ENCODE results near the gene TXK.

TXK gene

DNA sequence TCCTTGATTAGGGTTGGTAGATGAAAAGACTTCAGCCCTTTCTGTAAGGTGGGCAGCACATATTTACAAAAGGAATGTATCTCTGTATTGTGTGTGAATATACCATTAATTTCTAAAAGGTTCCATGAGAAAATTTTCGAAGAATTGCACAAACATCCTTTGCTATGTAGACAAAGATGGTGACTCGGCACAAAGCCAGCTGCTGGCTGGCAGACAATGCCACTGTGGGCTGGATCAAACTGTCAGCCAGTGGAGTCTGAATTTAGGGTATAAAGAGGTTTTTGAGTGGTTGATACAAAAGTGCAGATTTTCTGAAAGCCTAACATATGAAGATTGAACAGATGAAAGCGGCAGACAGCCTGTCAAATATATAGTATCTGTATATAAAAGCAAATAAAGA, 5.6 kb upstream of the TXK start:
- no peak for DNase-seq (ENCODE audit: low read depth)
- TF ChIP-seq, protein P1, sequence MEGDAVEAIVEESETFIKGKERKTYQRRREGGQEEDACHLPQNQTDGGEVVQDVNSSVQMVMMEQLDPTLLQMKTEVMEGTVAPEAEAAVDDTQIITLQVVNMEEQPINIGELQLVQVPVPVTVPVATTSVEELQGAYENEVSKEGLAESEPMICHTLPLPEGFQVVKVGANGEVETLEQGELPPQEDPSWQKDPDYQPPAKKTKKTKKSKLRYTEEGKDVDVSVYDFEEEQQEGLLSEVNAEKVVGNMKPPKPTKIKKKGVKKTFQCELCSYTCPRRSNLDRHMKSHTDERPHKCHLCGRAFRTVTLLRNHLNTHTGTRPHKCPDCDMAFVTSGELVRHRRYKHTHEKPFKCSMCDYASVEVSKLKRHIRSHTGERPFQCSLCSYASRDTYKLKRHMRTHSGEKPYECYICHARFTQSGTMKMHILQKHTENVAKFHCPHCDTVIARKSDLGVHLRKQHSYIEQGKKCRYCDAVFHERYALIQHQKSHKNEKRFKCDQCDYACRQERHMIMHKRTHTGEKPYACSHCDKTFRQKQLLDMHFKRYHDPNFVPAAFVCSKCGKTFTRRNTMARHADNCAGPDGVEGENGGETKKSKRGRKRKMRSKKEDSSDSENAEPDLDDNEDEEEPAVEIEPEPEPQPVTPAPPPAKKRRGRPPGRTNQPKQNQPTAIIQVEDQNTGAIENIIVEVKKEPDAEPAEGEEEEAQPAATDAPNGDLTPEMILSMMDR (IDR thresholded peaks at IDR 0.05; ENCODE audit: control insufficient read depth, insufficient read depth, low read depth, low read length, missing control alignments) = no peak
- H3K4me3 ChIP-seq (ENCODE audit: control insufficient read depth, low read depth, low read length) = no peak overlapping the region

- no peak for DNase-seq (ENCODE audit: low read depth)
Observed at GRCh38 chr4:48138936-48139335, 4.9 kb upstream of the TXK start.

GRCh38 chr4:48138511-48138910, 4.5 kb upstream of the TXK start:
- DNase-seq (ENCODE audit: low read depth) = no peak
- TF ChIP-seq, protein P1 (IDR thresholded peaks at IDR 0.05; ENCODE audit: control insufficient read depth, insufficient read depth, low read depth, low read length, missing control alignments) = no peak
- H3K4me3 ChIP-seq (ENCODE audit: control insufficient read depth, low read depth, low read length) = no peak overlapping the region

More at GRCh38 chr4:48138936-48139335, 4.9 kb upstream of the TXK start:
- TF ChIP-seq, protein P1 (IDR thresholded peaks at IDR 0.05; ENCODE audit: control insufficient read depth, insufficient read depth, low read depth, low read length, missing control alignments) = no peak
- H3K4me3 ChIP-seq (ENCODE audit: control insufficient read depth, low read depth, low read length) = no peak overlapping the region

GRCh38 chr4:48137846-48138245, 3.8 kb upstream of the TXK start:
- no peak for DNase-seq (ENCODE audit: low read depth)
- no peak overlapping the region for H3K4me3 ChIP-seq (ENCODE audit: control insufficient read depth, low read depth, low read length)
- TF ChIP-seq, protein P1 (IDR thresholded peaks at IDR 0.05; ENCODE audit: control insufficient read depth, insufficient read depth, low read depth, low read length, missing control alignments) = no peak

- TF ChIP-seq, protein P1 (IDR thresholded peaks at IDR 0.05; ENCODE audit: control insufficient read depth, insufficient read depth, low read depth, low read length, missing control alignments) = no peak
- no peak for DNase-seq (ENCODE audit: low read depth)
- H3K4me3 ChIP-seq (ENCODE audit: control insufficient read depth, low read depth, low read length) = no peak overlapping the region
Observed at GRCh38 chr4:48133669-48134068, 381 bp downstream of the TXK start.

DNA sequence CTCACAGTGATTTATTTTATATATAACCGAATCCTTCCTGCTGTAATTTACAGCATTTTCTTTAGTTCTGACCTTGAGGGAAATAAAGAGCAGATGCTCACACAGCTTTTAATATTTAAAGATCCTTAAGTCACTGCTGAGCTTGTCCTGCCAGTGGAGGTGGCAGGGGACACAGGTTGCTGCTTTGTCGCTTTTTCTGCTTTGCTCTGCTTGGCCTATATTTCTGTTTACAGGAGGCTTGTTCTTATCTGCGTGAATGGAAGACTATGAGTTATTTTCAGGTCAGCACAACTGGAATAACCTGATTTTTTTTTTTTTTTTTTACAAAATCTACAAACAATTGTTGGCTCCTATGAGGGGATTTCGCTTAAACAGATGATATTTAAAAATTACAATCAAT, 2.3 kb downstream of the TXK start:
- DNase-seq (ENCODE audit: low read depth) = no peak
- TF ChIP-seq, protein P1 (IDR thresholded peaks at IDR 0.05; ENCODE audit: control insufficient read depth, insufficient read depth, low read depth, low read length, missing control alignments) = no peak
- H3K4me3 ChIP-seq (ENCODE audit: control insufficient read depth, low read depth, low read length) = no peak overlapping the region

GRCh38 chr4:48130100-48130499, 4.0 kb downstream of the TXK start:
- no peak overlapping the region for H3K4me3 ChIP-seq (ENCODE audit: control insufficient read depth, low read depth, low read length)
- TF ChIP-seq, protein P1 (IDR thresholded peaks at IDR 0.05; ENCODE audit: control insufficient read depth, insufficient read depth, low read depth, low read length, missing control alignments) = no peak
- DNase-seq (ENCODE audit: low read depth) = no peak
